Measurements from ENCODE around the gene ALDH7A1.

Gene ALDH7A1

DNA sequence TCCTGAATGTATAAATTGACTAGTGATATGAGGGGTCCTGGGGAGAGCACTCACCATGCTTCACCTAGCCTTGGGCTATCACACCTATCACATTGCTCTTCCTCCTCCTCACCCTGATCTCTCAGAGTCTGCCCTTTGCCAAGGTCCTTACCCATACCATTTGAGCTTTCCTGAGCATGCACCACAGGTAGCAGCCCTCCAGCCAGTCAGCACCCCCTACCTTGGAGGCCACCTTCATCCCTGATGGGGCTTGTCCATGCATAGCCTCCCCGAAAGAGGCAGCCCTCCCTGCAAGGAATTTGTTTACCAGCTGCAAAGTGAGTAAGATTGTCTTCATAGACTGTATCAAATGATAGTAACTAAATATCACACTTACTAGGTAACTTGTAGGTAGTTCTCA, 83.1 kb downstream of the ALDH7A1 start:
- in situ Hi-C loops (cut with MboI; ENCODE audit: low sequenced_read_pairs), result no loop called here

DNA sequence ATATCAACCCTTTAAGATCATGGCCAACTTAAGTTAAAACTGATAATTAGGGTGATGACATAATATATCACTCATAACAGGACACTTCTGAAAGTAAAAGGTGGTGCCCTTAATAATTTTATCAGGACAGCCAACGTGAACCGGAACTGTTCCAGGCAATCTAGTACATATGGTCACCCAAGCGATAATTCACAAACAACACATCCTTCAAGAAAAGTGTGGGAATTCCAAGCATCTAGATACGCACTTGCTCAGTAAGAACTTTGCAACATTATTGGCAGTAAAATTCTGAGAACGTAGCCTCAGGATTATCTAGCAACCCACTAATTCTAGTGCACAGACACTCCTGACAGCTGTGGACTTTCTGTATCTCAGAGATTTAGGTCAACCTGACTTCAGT, 85.7 kb downstream of the ALDH7A1 start:
- in situ Hi-C loops (cut with MboI; ENCODE audit: low sequenced_read_pairs), result no loop called here

DNA sequence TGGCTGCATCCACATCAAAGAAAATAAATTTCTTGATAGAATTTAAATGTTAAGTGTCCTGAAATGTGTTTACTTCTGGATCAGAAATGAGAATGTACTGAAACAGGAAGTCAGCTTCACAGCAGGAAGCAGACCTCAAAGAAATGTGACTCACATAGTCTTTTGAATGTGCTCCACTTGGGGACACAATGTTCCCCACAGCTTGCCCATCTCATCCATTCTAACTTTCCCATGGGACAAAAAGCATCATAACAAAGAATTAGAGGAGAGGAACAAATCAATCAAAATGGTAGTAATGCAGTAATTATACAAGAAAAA, 86.1 kb downstream of the ALDH7A1 start:
- in situ Hi-C loops (cut with MboI; ENCODE audit: low sequenced_read_pairs), result no loop called here

DNA sequence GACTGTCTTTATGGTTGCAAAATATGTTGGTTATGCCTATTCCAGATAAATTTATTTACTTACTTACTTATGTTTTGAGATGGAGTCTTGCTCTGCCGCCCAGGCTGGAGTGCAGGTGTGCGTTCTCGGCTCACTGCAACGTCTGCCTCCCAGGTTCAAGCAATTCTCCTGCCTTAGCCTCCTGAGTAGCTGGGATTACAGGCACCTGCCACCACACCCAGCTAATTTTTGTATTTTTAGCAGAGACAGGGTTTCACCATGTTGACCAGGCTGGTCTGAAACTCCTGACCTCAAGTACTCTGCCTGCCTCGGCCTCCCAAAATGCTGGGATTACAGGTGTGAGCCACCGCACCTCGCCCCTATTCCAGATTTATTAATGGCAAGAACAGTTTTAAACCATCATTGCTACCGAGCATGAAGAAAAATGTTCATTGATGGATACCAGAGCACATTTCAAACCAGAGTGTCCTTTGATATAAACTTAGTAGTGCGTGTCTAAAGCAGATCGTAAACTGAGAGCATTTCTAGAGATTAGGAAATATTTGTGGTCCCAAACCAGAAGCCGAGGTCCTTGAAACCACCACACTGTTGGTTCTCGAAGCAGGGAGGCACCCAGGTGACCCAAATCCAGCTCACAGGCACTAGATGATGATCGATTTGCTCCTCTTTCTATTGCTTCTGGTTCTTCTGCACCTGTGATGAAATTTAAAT, 86.6 kb downstream of the ALDH7A1 start:
- in situ Hi-C loops (cut with MboI; ENCODE audit: low sequenced_read_pairs), result no loop called here

DNA sequence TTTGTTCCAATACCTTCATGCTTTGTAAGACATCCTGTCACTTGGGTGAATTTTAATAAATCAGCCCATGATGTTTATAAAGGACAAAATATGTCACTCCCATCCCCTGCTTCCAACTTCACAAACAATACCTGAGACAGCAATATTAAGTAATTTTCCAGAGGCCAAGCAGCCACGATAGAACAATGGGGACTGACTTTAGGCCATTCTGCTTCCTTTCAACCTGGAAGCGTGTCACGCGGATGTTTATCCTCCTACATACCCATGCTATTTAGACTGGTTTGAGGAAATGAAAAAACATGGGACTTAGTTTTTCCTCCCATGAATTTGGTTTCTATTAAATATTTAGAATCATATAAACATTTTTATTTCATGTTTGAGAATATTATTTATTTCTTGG, 88.9 kb downstream of the ALDH7A1 start:
- in situ Hi-C loops (cut with MboI; ENCODE audit: low sequenced_read_pairs), result no loop called here

DNA sequence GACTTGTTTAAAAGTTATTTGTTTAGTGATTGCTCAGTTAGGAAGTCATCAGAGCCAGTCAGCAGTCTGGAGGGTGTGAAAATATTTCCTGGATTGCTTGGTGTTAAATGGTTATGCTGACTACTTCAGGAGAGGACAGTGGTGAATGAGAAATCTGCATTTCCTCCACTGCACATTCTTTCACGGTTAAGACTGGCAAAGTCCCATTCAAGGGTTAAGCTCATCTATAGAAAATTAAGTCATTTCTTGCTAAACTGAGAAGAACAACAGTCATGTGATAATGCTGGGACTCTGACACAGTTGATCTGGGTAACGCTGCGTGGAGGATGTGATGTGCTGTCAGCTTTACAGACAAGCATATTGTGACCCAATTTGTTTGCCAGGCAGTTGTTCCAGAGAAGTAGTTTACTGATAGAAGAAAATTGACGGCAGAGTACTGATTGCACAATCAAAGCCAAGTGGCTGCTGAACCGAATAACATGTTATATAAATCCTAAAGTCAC, 91.4 kb downstream of the ALDH7A1 start:
- in situ Hi-C loops (cut with MboI; ENCODE audit: low sequenced_read_pairs), result no loop called here

DNA sequence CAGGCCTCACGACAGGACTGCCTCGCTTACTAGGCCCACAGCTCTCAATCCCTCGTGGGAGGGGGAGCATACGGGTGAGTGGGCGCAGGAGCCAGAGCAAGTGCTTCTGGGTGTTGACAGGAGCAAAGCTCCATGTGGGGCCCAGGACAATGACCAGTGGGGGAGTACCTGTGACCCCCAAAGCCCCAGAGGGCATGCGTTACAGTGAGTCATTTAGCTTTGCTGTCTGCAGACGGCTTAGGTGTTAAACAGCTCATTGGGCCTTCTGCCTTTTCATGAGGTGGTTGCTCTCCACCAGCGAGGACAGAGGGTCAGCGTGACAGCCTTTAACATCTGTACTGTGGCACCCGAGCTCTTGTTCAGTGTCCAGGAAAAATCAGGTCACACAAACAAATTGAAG, 93.6 kb downstream of the ALDH7A1 start:
- in situ Hi-C loops (cut with MboI; ENCODE audit: low sequenced_read_pairs), result no loop called here

DNA sequence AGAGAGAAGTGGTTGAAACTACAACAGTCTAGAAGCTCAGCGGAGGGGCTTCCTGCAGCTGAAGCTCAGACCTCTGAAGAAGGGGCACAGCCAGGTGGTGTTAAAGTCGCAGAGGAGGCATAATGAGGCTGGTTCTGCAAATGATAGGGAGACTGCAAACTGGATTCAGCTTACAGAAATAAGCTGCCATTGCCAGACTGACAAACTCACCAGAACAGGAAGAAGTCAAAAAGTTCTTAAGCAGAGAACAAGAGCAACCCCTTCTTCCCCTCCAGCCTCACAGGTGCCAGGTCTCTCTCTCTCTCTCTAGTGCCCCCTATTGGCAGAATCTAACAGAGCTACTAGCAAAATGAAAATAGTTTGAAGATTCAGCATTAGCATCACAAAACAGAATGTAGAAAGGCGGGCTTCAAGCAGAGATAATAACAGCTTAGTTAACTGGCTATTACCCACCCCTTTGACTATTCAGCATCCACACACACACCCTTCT, 95.1 kb downstream of the ALDH7A1 start:
- in situ Hi-C loops (cut with MboI; ENCODE audit: low sequenced_read_pairs), result no loop called here

DNA sequence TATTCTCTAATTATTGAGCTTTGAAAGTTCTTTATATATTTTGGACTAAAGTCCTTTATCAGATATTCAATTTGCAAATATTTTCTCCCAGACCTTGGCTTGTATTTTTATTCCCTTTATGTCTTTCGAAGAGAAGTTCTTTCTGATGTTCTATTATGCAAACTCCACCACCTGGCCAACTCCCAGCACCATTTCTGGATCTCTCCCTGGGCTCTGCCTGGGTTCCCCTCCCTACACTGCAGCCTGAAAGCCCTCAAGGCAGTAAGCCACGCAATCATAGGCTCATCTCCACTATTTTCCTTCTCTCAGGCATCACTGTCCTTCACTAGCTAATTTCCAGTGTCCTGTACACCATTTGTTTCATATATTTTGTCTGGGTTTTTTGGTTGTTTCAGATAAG, 95.7 kb downstream of the ALDH7A1 start:
- in situ Hi-C loops (cut with MboI; ENCODE audit: low sequenced_read_pairs), result no loop called here

DNA sequence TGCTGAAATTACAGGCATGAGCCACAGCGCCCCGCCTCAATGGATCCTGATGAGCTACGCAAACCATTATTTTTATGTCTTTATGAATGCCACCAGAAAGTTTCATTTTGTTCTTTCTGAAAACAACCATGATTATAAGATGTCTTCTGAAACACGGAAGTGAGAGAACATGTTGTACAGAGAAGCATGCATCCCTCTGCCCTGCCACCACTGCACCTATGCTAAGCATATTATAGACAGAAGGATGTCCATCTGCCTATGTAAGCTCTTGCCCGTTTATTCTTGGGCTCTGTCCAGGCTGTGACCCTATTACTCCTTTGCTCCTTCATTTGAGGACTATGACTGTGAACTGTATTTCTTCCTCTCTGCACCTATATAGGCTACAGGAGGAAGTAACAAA, 97.5 kb downstream of the ALDH7A1 start:
- in situ Hi-C loops (cut with MboI; ENCODE audit: low sequenced_read_pairs), result no loop called here

DNA sequence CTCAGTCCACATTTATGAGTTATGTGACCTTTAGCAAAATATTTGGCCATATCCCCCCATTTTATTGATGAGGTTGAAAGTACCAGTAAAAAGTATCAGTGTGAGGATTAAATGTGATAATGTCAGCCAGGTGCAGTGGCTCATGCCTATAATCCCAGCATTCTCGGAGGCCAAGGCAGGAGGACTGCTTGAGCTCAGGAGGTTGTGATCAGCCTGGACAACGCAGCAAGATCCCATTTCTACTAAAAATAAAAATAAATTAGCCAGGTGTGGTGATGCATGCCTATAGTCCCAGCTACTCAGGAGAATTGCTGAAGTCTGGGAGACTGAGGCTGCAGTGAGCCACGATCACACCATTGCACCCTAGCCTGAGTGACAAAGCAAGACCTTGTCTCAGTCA, 100.6 kb downstream of the ALDH7A1 start:
- in situ Hi-C loops (cut with MboI; ENCODE audit: low sequenced_read_pairs), result no loop called here

DNA sequence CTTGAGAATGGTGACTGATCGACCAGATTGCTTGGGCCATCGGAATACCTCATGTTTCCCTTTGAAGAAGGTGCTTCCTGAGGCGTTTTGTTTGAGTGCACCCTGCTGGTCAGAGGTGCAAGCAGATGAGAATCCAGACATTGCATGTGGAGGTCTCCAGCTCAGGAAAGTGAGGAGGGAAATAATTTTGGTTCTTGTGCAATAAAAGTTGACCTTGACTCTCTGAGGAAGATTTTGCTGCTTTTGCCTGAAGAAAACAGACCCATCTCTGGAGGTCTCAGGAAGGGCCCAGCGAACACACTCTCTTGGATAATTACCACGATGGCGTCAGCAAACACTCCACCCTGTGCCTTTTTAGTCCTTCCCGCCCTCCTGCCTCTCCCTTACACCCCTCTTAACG, 102.1 kb downstream of the ALDH7A1 start:
- in situ Hi-C loops (cut with MboI; ENCODE audit: low sequenced_read_pairs), result no loop called here

DNA sequence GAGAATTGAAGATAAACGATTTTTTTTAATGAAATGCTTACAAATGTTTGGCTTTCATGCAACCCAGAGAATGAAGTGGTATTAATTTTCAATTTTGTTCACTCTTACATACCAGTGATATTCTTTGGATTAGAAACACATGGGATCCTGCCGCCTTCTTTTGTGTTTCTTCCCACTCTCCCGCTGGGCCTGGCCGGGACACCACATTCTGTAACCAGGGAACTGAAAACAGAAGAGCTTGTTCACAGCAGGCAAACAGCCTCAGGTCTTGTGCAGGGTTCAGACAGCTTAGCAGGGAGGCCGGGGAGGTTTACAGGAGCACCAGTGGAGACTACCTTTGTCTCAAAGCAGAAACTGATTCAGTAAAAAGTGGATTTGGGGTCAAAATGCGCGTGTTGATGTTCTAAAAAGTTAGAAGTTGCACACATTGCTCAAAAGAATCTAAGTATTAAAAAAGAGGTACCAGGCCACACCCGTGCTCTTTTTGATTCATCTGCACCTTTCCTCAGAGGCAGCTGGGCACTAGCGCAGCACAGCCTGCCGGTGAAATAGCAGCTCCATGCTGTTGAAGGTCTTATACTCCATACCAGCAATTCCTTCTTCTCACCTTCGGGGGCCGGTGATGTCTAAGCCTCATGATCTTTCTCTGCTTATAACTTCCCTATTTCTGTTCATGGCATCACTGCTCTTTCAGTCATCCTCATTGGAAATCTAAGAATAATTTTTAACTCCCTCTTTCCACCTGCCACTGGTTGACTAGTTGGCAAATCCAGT, 104.7 kb downstream of the ALDH7A1 start:
- in situ Hi-C loops (cut with MboI; ENCODE audit: low sequenced_read_pairs), result no loop called here

DNA sequence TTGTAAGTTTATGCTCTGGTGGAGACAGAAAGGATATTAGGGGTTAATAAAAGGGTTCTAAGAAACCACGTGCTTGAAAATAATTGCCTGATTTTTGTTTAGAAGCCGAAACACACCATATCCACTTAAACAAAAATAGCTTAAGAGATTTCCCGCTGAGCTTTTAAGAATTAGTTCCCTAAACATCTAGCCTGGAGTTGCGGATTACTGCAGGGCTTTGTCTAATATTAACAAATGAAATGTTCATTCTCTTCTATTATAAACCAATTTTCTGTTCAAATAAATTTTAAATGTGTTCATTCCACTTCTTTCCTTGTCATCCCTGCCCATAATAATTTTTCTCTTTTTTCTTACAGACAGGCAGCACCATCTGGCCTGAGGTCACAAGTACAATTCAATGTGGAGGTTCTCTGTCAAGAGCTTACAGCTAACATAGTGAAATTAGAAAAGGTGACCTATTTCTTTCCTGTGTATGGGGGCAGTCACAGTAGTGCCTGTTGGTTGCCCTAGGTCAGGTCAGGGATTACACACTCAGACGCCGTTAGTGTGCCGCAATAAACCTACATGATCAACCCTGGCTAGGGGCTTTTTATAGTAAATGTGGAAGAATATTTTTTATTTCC, 106.5 kb downstream of the ALDH7A1 start:
- in situ Hi-C loops (cut with MboI; ENCODE audit: low sequenced_read_pairs), result no loop called here

DNA sequence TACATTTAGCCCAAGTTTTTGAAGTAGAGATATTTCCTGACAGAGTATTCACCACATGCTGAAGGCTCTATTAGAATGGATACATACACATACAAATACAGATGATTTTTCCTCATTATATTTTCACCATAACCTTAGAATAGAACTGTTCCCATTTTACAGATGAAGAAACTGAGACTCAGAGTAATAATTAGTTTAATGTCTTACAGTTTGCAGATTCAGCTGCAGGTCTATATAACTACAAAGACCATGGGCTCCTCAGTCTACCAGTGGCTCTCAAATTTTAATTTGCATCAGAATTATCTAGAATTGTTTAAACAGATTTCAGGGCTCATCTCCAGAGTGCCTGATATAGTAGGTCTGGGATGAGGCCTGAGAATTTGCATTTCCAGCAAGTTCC, 107.4 kb downstream of the ALDH7A1 start:
- in situ Hi-C loops (cut with MboI; ENCODE audit: low sequenced_read_pairs), result no loop called here

DNA sequence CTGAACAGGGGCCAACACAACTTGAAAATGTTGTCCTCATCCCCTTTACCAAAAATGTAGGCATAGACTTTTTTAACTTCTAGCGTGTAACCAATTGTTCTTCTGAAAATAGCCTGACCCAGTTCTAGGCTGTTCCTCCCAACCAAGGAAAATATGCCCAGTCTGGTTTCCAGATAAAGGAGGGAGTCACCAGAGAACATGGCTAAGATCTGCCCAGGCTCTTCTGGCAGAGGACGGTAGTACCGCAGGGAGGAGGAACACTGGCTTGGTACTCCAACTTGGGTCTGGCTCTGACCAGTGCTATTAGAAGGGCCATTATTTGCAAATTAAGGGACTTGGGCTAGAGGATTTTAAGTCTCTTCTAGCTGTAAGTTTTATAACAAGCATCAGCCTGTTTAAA, 108.7 kb downstream of the ALDH7A1 start:
- in situ Hi-C loops (cut with MboI; ENCODE audit: low sequenced_read_pairs), result no loop called here

DNA sequence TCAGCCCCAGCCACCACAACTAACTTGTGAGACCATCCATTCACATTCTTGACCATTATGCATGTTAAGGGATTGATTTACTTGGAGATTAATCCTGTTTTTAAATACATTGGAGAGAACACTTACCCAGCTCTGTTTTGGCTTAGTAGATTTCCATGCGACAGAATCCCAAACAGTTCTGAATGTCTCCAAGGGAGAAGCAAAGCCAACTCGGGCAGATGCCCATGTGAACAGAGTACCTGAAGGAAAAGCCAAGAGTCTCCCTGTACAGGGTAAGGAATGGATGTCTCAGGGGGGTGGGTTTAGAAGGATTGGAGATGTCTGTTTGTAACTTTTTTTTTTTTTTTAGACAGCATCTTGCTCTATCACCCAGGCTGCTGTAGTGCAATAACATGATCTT, 110.8 kb downstream of the ALDH7A1 start:
- in situ Hi-C loops (cut with MboI; ENCODE audit: low sequenced_read_pairs), result no loop called here

DNA sequence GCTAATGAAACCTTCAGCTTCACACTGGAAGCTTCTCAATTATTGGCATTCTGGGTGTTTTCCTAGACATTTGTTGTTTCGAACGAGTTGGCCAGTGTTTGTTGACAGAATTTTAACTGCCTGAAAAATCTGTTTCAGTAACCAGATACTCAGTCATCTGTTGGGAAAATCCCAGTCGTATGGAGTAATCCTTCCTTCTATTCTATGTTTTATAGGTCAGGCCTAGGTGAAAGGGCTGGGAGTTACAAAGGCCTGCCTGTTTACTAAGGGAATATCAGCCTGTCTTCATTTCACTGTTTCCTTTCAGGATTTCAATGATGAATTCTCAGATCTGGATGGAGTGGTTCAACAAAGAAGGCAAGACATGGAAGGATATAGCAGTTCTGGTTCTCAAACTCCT, 111.9 kb downstream of the ALDH7A1 start:
- in situ Hi-C loops (cut with MboI; ENCODE audit: low sequenced_read_pairs), result no loop called here

DNA sequence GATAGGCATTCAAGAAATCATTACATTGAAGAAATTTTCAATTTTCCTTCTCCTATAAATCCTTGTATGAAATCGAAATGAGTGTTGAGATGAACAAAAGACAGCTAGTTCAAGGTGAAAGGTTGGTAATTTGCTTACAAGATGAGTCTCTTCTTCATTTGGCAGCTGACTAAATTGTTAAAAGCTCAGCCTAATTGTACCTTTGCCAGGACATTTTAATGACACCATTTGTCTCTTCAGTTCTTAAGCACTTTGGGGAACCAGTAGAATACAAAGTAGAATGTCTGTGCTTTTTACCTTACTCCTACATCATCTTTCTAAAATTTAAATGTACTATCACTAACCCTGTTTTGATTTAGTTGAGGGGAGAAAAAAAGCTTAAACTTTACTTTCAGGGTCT, 112.4 kb downstream of the ALDH7A1 start:
- in situ Hi-C loops (cut with MboI; ENCODE audit: low sequenced_read_pairs), result no loop called here

DNA sequence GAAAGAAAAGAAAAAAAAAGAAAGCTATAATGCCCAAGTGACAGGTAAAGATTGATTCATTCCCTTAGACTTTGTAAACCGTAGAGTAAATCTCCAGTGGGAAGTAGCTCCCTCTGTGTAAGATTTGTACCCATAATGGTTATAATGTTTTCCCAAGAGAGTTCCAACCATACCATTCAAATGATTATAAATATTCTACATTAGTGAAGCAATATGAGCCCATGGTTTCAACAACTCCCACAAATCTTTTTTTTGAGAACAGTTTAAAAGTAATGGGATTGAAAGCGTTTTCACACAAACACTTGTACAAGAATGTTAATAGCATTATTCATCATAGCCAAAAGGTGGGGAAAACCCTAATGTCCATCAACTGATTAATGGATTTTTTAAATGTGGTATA, 113.8 kb downstream of the ALDH7A1 start:
- in situ Hi-C loops (cut with MboI; ENCODE audit: low sequenced_read_pairs), result no loop called here

Data from HL-60/S4 treated with phorbol 12-myristate 13-acetate at 8.2 ng/mL for 4 days and 3 days (cell line).